Kidney epithelial cell (primary cell): ENCODE measurements around the gene EXOC6B. TPM values are rescaled to one million over a fixed set of nuclear protein-coding genes. Genes with fewer than 3 reads are reported as not detected.

Source experiments
- DNase-seq: peaks from one replicate; pipeline ENCODE4 v3.0.0-alpha.2; 2010; ENCODE audit warnings: low read depth
- H3K27me3 ChIP-seq: 2 replicates; pipeline ENCODE4 v1.6.0; 2011; ENCODE audit warnings: low read length; ENCODE audit not compliant: control insufficient read depth, insufficient read depth
- H3K36me3 ChIP-seq: 2 replicates; pipeline ENCODE4 v1.5.1; 2011; ENCODE audit warnings: low read length; ENCODE audit not compliant: control insufficient read depth, insufficient read depth
- H3K4me3 ChIP-seq: 2 replicates; pipeline ENCODE4 v1.5.1; 2011; ENCODE audit warnings: low read depth, mild to moderate bottlenecking, control low read depth, low read length
- total RNA-seq: library from RNA; depleted of rRNA; stranded (reverse); fragments of >200 nt; gene quantifications from 2 replicates; pipeline ENCODE4 v1.2.3, GENCODE V29; 2015
- TF ChIP-seq, protein P1 (sequence below): IDR thresholded peaks from 2 replicates; pipeline ENCODE4 v1.5.1; 2011; ENCODE audit warnings: mild to moderate bottlenecking, moderate library complexity, low read length, control low read depth, inconsistent platforms; ENCODE audit not compliant: insufficient read depth, poor library complexity, severe bottlenecking

The EXOC6B gene
- total RNA-seq, 1 donor from 2014 or later, result 21.8 TPM

- no peak for DNase-seq
- no peaks in the 10 kb centered on the region for H3K36me3 ChIP-seq
- no peak overlapping the region for H3K4me3 ChIP-seq
- TF ChIP-seq, protein P1, sequence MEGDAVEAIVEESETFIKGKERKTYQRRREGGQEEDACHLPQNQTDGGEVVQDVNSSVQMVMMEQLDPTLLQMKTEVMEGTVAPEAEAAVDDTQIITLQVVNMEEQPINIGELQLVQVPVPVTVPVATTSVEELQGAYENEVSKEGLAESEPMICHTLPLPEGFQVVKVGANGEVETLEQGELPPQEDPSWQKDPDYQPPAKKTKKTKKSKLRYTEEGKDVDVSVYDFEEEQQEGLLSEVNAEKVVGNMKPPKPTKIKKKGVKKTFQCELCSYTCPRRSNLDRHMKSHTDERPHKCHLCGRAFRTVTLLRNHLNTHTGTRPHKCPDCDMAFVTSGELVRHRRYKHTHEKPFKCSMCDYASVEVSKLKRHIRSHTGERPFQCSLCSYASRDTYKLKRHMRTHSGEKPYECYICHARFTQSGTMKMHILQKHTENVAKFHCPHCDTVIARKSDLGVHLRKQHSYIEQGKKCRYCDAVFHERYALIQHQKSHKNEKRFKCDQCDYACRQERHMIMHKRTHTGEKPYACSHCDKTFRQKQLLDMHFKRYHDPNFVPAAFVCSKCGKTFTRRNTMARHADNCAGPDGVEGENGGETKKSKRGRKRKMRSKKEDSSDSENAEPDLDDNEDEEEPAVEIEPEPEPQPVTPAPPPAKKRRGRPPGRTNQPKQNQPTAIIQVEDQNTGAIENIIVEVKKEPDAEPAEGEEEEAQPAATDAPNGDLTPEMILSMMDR, result no peak
- H3K27me3 ChIP-seq, result no peaks in the 10 kb centered on the region
Measured at GRCh38 chr2:72809095-72809494, 16.7 kb downstream of the EXOC6B start.

- TF ChIP-seq, protein P1, result no peak
- no peaks in the 10 kb centered on the region for H3K36me3 ChIP-seq
- H3K4me3 ChIP-seq, result no peak overlapping the region
- no peak for DNase-seq
- H3K27me3 ChIP-seq, result no peaks in the 10 kb centered on the region
Measured at GRCh38 chr2:72806280-72806945, 19.4 kb downstream of the EXOC6B start.

DNA sequence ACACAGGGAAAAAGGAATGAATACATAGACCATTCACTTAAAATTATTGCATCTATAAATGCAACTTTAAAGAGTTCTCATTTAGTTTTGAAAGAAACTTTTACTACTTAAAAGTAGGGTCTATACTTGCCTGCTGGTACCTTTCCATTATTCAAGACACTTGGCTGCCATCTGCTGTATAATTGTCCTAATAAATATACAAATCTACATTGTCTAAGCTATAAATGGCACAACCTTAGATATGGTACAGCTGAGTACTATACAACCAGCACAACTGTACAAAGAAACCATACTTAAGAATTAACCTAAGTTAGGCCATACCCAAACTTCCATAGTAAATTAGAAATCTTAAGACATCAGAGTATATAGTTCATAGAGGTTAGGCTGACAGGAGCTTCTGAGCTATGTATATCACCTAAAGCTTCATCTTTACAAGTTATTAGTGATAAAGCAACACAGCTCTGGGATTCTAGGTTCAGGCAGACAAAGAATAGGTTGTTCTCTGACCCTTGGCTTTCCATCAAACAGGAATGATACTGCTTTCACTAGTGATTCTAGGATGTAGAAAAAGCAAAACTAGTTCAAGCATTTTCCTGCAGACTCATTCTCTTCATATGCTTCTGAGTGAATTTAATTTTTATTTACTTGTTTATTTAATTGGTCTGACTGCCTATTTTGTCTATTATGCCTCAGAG is 22.1 kb downstream of the EXOC6B start:
- TF ChIP-seq, protein P1, result no peak
- Histone ChIP-seq H3K36me3 (no peaks in the 10 kb centered on the region), H3K4me3 (no peak overlapping the region), H3K27me3 (no peaks in the 10 kb centered on the region)
- DNase-seq, result no peak

DNA sequence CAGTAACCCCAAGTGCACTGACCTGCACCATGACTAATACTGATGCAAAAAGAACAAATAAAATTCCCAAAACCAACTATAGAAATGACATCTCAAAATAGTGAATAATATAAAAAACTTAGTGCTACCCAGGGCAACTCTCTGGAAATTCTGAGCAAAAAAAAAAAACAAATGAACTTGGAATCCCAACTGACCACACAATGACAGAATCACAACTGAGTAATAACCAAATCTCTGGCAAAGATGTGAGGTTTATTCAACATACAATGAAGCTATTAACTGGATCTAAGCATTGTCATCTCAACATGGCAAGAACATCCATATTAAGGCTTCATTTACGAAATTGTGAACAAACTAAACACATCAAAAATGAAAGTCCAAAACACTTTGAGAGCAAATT is 22.7 kb downstream of the EXOC6B start:
- TF ChIP-seq, protein P1, result no peak
- Histone ChIP-seq H3K27me3 (no peaks in the 10 kb centered on the region), H3K4me3 (no peak overlapping the region), H3K36me3 (no peaks in the 10 kb centered on the region)
- no peak for DNase-seq

- no peaks in the 10 kb centered on the region for H3K27me3 ChIP-seq
- H3K36me3 ChIP-seq, result no peaks in the 10 kb centered on the region
- TF ChIP-seq, protein P1, result no peak
- no peak overlapping the region for H3K4me3 ChIP-seq
- DNase-seq, result no peak
Measured at GRCh38 chr2:72800492-72800891, 25.3 kb downstream of the EXOC6B start.
